GM19240 (cell line): ENCODE results near the gene PRRC2A.

Experiments
- DNase-seq: peaks from one replicate; pipeline ENCODE4 v3.0.0; 2011; ENCODE audit warnings: low spot score; ENCODE audit not compliant: insufficient read length

The PRRC2A gene

DNA sequence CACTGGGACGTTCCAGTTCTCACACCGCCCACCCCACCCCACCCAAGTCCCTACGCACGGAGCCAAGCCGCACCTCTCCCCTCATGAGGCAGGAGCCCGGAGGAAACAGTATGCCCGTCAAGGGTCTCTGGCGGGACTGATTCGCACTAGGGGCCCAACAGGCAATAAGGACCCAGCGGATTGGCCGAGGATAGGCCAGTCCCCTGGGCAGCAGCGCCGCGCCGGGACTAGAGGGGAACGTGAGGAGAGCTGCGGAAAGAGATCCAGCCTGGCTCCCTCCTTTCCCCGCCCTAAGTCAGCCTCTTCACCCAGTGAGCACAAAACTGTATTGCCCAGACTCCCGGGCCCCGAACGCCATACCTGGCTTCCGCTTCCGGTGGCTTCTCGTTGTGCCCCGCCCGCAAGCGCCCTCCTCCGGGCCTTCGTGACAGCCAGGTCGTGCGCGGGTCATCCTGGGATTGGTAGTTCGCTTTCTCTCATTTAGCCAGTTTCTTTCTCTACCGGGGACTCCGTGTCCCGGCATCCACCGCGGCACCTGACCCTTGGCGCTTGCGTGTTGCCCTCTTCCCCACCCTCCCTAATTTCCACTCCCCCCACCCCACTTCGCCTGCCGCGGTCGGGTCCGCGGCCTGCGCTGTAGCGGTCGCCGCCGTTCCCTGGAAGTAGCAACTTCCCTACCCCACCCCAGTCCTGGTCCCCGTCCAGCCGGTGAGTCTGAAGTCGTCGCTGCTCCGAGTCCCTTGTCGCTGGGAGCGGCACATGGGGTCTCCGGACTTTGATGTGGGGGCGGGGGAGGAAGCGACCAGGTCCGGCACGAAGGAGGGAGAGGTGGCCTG, 45.2 kb downstream of the PRRC2A start, which contains the start of gene CSNK2B:
CSNK2B (plus strand) TSS at position 580 of the 836 bp plus-strand sequence. CDS start 752 bp downstream, outside the sequence.
- DNase-seq: peak; percentile 93

DNA sequence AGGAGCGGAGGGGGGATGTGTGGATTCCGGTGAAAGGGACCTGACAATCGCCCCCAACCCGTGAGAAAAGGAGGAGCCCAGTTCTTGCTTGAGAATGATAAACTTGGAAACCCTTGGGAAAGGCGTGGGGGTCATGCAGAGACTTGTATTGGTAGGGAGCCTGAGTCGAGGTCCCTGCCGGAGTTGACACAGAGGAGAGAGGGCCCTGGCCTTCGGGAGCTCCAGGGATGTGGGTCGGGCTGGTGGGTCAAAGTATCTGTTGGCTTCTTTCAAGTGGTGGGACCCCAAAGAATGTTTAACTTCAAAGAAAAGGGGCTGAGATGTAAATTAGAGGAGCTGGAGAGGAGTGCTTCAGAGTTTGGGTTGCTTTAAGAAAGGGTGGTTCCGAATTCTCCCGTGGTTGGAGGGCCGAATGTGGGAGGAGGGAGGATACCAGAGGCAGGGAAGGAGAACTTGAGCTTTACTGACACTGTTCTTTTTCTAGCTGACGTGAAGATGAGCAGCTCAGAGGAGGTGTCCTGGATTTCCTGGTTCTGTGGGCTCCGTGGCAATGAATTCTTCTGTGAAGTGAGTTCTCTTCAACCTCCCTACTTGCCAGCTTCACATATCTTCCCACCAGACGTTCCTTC, 45.9 kb downstream of the PRRC2A start:
- no peak for DNase-seq

DNA sequence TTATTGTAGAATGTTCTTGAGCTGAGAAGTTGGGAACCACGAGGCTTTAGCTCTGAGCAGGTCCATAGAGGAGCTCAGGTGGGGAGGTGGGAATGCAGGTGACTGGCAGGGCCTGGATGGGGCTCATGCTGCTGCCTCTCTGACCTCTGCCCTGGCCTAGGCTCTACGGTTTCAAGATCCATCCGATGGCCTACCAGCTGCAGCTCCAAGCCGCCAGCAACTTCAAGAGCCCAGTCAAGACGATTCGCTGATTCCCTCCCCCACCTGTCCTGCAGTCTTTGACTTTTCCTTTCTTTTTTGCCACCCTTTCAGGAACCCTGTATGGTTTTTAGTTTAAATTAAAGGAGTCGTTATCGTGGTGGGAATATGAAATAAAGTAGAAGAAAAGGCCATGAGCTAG, 49.2 kb downstream of the PRRC2A start, which contains the start of gene LY6G5B:
LY6G5B (plus strand) TSS at position 301 of the 400 bp plus-strand sequence. CDS start 975 bp downstream, outside the sequence.
- no peak for DNase-seq

DNA sequence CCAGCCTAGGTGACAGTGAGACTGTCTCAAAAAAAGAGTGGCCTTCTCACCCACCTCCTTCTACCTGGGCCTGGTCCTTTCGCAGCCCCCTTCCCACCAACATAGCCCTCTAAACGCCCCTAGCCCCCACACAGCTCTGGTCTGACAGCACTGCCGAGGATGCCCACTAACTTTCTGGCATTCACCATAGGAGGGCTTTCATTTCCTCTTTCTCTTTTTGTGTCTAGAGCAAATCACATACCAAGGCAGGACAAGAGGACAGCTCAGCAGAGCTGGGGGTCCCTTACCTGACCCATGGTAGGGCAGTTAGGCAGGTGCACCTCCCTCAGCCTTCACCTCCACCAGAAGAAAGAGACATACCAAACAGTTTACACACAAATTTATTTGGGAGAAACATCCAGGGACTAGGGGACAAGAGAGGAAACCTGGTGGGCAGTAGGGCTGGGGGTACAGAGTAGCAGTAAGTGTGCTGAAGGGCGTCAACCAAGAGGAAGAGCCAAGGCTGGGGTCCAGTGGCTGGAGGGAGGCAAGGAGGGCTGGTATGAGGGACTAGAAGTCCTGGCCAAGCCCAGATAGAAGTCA, 55.9 kb downstream of the PRRC2A start:
- DNase-seq: no peak

DNA sequence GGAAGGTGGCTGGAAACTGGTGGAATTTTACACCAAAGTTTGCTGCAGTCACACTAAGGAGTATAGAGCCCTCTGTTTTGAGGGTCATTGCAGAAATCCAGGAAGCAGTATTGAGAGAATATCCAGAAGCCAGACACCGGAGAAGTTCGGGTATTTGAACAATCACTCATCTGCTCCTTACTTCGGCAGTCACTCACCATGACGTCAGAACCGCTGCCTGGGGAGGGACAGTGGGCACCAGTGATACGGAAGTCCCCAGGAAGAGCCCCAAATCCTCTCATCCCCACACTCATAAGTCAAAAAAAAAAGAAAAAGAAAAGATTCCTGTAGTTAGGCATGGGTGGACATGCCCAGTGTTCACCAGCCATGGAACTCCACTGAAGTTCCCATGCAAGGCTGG, 56.4 kb downstream of the PRRC2A start:
- no peak for DNase-seq

DNA sequence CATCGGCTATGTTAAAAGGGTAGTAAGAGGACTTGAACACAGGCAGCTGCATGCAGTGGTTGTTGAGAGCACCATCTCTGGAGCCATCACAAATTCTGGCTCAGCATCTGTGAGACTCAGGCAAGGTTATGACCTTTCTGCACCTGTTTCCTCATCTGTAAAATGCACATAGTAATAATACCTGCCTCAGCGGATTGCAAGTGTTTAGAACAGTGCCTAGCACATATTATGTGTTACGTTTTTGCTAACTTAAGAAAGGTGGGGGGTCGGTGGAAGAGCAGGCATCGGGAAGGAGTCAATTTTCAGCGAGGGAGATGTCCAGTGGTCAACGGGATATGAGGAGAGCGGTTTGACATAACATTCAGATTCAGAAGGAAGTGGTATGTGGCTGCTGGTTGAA, 57.4 kb downstream of the PRRC2A start:
- no peak for DNase-seq

DNA sequence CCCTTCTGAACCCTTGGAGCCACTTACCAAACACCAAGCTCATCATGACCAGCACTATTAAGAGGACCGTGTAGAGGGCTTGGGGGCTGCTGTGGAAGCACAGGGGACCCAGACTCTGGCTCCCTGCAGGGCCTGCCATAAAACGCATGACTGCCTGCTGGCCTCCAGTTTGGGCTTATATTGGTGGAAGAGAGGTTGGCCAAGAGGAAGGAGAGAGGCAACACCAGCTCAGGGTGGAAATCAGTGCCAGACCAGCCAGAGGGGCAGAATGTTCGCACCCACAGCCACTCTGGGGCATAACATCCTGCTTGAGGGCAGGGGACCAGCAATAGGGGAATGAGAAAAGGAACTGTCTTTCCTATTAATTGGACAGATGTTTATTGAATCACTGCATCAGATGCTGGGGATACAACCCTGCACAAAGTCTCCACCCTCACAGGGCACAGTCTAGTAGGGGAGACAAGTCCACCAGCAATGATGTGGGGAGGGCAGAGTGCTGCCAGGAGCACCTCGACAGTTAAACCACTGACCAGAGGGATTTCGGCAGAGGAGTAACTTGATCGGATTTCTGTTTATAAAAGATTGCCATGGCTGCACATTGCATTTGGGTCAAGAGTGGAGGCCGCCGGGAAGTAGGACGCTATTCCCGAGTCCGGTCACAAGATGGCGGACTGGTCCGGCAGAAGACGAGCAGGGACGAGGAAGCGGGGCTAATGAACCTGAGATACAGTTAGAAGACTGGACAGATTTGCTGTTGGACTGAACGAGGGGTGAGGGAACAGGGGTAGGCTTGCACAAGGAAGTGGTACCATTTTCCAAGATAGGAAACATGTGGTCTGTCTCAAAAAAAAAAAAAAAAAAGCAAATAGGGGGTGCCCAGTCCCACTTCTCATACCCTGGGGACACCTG, 60.0 kb downstream of the PRRC2A start, which contains the start of gene LY6G5C:
LY6G5C (minus strand) TSS at position 842 of the 909 bp plus-strand sequence; CDS start at position 148, 694 bp downstream.
- peak; percentile 71 for DNase-seq

DNA sequence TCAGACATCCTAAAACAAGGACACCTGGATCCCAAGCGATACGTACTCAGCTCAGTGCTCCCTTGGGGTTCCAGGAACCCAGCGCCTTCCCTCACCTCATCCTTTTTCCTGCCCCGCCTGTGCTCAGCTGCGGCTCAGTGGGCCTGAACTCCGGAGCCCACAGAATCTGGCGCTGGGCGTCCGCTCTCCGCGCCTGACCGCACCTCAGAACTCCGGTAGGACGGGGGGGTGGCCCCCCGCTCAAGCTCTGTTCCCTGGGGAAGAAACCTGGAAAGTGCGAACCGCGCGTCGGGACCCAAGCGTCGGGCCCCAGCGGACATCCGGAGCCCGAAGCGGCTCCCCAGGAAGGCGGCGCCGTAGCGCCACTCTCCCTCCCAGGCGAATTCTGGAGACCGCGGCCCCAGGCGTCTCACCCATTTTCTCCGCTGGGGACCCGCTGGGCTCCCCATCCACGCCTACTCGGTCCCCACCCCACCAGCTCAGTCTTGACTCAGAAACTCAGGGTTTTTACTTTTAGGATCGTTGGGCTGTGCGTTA, 60.7 kb downstream of the PRRC2A start:
- DNase-seq: no peak

DNA sequence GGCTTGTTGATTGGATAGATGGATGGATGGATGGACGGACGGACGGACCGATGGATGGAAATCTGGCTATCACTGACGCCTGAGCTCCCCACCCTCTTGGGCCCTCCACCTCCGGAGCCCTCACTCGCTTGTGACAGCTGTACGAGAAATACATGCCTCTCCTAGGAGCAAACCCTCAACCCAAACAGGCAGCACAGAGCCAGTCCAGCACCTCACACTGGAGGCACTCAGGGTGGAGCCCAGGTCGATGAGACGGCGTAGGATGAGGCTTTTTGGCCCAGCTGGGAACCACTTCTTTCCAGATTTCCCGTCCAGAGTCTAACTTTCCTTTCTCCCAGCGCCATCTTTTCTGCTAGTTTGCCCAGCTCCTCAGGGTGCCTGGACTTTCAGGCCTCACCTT, 63.1 kb downstream of the PRRC2A start:
- no peak for DNase-seq

DNA sequence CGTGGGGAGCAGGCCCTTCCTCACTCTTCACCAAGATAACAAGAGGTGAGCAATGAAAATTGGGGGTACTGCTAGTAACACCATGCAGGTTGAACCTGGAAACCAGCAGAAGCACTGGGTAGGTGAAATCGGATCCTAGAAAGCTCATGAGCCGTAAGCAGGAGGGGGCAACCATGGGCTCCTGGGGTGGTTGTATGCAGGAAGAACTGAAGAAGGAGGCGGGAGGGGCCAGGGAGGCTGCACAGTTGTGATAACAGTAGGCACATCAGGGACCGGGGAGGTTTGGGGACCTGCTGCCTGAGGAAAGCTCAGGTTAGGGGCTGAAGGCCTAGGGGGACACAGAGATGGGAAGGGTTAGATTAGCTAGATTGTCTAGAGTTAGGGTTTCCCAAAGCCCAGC, 66.0 kb downstream of the PRRC2A start:
- DNase-seq: no peak

DNA sequence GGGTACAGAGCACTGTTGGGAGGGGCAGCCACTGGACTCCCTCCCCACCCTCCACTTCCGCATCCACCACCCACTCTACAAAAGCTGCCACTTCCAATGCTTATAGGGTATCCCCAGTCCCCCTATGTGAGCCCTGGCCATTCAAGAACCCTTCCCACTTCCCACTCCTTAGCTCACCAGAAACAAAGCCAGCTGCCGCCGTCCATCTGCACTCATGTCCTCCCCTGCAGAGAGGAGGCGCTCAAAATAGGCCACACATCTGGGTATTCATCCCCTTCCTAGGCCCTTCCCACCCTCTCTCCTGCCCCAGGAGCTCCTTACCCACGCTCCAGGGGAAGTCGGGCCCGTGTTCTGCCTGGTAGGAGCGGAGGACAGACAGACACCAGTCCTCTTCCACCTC, 66.8 kb downstream of the PRRC2A start:
- no peak for DNase-seq
